Mucosa of stomach (tissue), 1 donor: ENCODE data around the gene PDGFB.

Source experiments
- H3K27me3 ChIP-seq: one replicate; pipeline ENCODE4 v1.7.0; 2013; ENCODE audit warnings: mild to moderate bottlenecking, low read length; ENCODE audit not compliant: control insufficient read depth, insufficient read depth
- H3K36me3 ChIP-seq: one replicate; pipeline ENCODE4 v1.7.0; 2013; ENCODE audit warnings: low read length; ENCODE audit not compliant: control insufficient read depth, insufficient read depth
- H3K4me1 ChIP-seq: one replicate; pipeline ENCODE4 v1.7.0; 2013; ENCODE audit warnings: mild to moderate bottlenecking, low read length; ENCODE audit not compliant: control insufficient read depth, insufficient read depth
- H3K4me3 ChIP-seq: one replicate; pipeline ENCODE4 v1.7.0; 2013; ENCODE audit warnings: low read length
- H3K9ac ChIP-seq: one replicate; pipeline ENCODE4 v1.7.0; 2013; ENCODE audit warnings: mild to moderate bottlenecking, low read length, moderate library complexity
- H3K9me3 ChIP-seq: one replicate; pipeline ENCODE4 v1.7.0; 2013; ENCODE audit warnings: mild to moderate bottlenecking, low read length, moderate library complexity; ENCODE audit not compliant: control insufficient read depth
- donor health status: Pancreatic carcinoma.

The PDGFB gene

GRCh38 chr22:39273950-39274887 lies 29.4 kb upstream of the PDGFB start:
- Histone ChIP-seq H3K9ac (no peak overlapping the region), H3K4me1 (no peaks in the 10 kb centered on the region)

GRCh38 chr22:39270792-39271191 lies 26.0 kb upstream of the PDGFB start:
- Histone ChIP-seq H3K9me3 (no peaks in the 10 kb centered on the region), H3K27me3 (no peaks in the 10 kb centered on the region), H3K4me3 (no peak overlapping the region), H3K9ac (no peak overlapping the region), H3K36me3 (no peaks in the 10 kb centered on the region), H3K4me1 (no peaks in the 10 kb centered on the region)

More at GRCh38 chr22:39273950-39274887, 29.4 kb upstream of the PDGFB start:
- Histone ChIP-seq H3K36me3 (no peaks in the 10 kb centered on the region), H3K4me3 (no peak overlapping the region), H3K9me3 (no peaks in the 10 kb centered on the region), H3K27me3 (no peaks in the 10 kb centered on the region)

DNA sequence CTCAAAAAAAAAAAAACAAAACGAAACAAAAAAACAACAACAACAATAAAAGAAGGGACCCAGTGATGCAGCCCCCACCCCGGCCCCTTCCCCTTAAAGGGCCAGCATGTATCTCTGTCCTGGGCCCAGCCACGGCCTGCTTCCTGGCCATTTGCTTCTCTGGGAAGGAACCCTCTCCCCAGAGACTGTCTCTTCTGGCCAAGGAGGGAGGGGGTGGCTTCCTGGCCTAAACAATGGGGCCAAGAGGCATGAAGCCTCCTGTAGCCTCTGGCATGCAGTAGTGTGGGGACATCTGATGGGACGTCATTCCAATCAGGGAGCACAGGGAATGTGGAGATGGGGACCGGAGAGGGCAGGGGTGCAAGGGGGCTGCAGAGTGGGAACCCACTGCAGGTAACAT lies 25.5 kb upstream of the PDGFB start:
- H3K4me3 ChIP-seq: no peak overlapping the region
- no peaks in the 10 kb centered on the region for H3K27me3 ChIP-seq
- no peak overlapping the region for H3K9ac ChIP-seq
- no peaks in the 10 kb centered on the region for H3K36me3 ChIP-seq
- H3K9me3 ChIP-seq: no peaks in the 10 kb centered on the region
- no peaks in the 10 kb centered on the region for H3K4me1 ChIP-seq

DNA sequence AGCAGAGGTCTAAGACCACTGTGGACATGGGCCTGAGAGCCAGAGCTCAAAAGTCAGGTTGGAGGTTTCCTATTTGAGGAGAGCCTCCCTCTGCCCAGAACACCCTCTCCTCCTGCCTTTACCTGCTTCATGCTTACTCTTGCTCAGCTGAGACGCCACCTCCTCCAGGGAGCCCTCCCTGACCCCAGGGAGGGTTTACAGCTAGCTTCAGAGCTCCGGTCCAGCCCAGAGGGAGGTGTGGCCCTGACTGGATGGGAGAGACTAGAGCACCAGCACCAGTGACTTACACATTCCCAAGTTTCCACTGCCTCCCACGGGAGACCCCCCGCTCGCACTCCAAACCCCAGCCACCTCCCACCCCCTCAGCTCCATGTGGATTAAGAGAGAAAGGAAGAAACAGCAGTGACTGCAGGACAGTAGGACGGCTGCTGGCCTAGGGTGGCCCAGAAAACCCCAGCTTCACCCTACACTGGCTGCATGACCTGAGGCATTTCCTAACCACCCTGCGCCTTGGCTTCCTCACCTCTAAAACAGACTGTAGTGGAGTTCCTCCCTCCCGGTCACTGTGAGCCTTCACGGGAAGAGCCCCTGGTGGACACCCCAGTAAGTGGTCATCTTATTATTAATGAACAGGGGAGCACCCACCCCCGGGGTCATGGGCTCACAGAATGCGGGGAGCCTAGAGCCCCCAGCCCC lies 24.5 kb upstream of the PDGFB start:
- H3K9me3 ChIP-seq: no peaks in the 10 kb centered on the region
- no peaks in the 10 kb centered on the region for H3K36me3 ChIP-seq
- H3K4me3 ChIP-seq: no peak overlapping the region
- H3K27me3 ChIP-seq: no peaks in the 10 kb centered on the region
- no peak overlapping the region for H3K9ac ChIP-seq
- H3K4me1 ChIP-seq: no peaks in the 10 kb centered on the region

GRCh38 chr22:39268645-39269044 lies 23.9 kb upstream of the PDGFB start:
- H3K4me1 ChIP-seq: no peaks in the 10 kb centered on the region
- H3K9ac ChIP-seq: no peak overlapping the region
- H3K9me3 ChIP-seq: no peaks in the 10 kb centered on the region
- no peak overlapping the region for H3K4me3 ChIP-seq
- H3K36me3 ChIP-seq: no peaks in the 10 kb centered on the region
- no peaks in the 10 kb centered on the region for H3K27me3 ChIP-seq

DNA sequence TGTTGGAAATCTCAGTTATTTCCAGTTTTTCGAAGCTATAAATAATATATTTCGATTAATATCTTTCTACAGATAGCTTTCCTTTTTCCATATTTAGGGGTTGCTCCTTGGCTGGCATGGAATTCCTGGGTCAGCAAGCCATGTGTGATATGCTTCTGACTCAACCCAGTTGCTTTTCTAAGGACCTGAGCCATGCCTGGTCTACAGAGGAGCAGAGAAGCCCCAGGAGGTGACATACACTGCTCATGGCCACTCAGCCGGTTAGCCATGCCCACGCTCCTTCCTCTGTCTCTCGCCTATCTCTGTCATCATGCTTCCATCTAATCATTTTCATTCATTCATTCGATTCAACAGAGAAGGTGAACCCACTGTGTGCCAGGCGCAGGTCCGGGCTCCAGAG lies 23.2 kb upstream of the PDGFB start:
- no peaks in the 10 kb centered on the region for H3K9me3 ChIP-seq
- no peak overlapping the region for H3K9ac ChIP-seq
- H3K4me3 ChIP-seq: no peak overlapping the region
- no peaks in the 10 kb centered on the region for H3K27me3 ChIP-seq
- H3K4me1 ChIP-seq: no peaks in the 10 kb centered on the region
- no peaks in the 10 kb centered on the region for H3K36me3 ChIP-seq

DNA sequence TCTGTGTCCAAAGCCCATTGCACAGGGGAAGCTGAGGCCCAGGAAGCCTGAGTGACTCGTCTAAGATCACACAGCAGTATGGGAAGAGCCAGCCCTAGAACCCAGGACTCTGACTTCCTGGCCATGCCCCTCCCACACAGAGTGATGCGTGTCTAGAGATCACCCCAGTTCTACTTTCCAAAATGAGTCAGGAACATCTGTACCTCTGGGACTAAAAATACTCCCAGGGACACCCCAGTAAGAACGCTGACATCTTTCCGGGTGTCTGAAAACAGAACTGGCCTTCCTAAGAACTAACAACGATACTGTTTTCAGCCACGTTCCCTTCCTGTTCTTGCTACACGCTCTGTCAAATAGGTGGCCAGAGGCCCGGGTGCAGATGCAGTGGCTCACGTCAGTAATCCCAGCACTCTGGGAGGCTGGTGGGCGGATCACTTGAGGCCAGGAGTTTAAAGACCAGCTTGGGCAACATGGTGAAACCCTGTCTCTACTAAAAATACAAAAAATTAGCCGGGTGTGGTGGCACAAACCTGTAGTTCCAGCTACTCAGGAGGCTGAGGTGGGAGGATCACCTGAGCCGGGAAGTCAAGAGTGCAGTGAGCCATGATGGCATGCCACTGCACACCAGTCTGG lies 21.7 kb upstream of the PDGFB start:
- Histone ChIP-seq H3K9me3 (peaks cover 4% of the 10 kb centered on the region), H3K4me1 (no peaks in the 10 kb centered on the region), H3K9ac (no peak overlapping the region), H3K4me3 (no peak overlapping the region), H3K27me3 (no peaks in the 10 kb centered on the region), H3K36me3 (no peaks in the 10 kb centered on the region)

- Histone ChIP-seq H3K27me3 (no peaks in the 10 kb centered on the region), H3K9ac (no peak overlapping the region), H3K4me1 (no peaks in the 10 kb centered on the region), H3K36me3 (no peaks in the 10 kb centered on the region), H3K4me3 (no peak overlapping the region), H3K9me3 (peaks cover 8% of the 10 kb centered on the region)
Observed at GRCh38 chr22:39265143-39265886, 20.5 kb upstream of the PDGFB start.

DNA sequence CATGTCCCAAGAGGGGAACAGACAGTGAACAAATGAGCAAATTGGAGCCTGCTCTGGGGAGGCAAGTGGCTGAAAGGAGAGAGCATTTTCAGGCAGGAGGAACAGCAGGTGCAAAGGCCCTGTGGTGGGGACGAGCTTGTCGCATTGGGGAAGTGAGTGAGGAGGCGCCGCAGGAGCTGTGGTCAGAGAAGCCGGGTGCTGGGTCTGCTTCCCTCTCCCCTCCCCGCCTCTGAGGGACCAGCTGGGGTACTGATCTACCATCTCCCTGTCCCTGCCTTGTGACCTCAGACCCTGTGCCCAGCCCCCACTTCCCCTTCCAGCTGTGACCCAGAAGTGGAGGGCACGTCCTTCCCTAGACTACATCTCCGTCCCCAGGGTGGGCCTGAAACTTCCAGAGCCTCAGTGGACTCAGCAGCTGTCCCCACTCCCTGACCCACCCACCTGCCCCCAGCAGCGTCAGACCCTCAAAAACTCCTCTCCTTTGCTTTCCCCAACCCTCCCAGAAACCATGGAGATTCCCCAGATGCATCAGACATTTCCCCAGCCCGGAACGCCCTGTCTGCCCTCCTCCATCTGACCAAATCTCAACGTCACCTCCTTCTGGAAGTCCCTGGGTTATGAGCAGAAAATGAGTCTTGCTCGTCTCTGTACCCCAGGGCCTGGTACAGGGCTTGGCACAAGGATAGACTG lies 19.7 kb upstream of the PDGFB start:
- peaks cover 8% of the 10 kb centered on the region for H3K9me3 ChIP-seq
- no peaks in the 10 kb centered on the region for H3K4me1 ChIP-seq
- no peak overlapping the region for H3K9ac ChIP-seq
- no peak overlapping the region for H3K4me3 ChIP-seq
- H3K27me3 ChIP-seq: no peaks in the 10 kb centered on the region
- H3K36me3 ChIP-seq: no peaks in the 10 kb centered on the region

DNA sequence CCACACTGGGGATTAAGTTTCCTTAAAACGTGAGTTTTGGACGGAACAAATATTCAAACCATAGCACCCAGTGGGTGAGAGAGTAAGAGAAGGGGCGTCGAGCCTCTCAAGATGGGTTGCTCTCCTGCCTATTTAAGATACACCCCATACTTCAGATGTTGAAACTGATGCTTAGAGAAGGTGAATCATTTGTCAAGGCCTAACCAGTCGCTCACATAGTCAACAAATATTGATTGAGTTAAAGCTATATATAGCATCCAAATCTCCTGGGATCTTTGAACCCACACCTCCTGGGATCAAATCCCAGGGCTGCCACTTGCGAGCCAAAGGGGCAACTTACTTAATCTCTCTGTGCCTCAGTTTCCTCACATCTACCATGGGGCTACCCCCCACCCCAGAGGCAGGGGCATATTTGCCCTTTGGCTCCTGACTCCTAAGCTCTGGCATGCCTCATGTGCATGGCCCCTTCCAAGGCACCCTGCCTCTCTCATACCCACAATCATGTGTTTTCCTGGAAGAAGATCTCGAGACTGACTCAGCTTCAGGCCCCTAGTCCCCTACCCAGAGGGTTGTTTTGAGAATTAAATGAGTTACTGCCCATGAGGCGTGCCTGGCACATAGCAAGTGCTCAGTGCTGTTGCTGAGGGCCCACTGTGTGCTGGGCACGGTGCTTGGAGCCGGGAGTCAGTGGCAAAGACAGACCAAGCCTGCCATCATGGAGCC lies 19.0 kb upstream of the PDGFB start:
- peaks cover 8% of the 10 kb centered on the region for H3K9me3 ChIP-seq

GRCh38 chr22:39259666-39260065 lies 14.9 kb upstream of the PDGFB start:
- H3K9me3 ChIP-seq: peaks cover 8% of the 10 kb centered on the region
- H3K9ac ChIP-seq: no peak overlapping the region
- H3K27me3 ChIP-seq: peaks cover 5% of the 10 kb centered on the region
- no peak overlapping the region for H3K4me3 ChIP-seq
- no peaks in the 10 kb centered on the region for H3K36me3 ChIP-seq
- H3K4me1 ChIP-seq: peaks cover 8% of the 10 kb centered on the region

More for the DNA sequence above, 19.0 kb upstream of the PDGFB start:
- Histone ChIP-seq H3K4me3 (no peak overlapping the region), H3K27me3 (no peaks in the 10 kb centered on the region), H3K9ac (no peak overlapping the region), H3K36me3 (no peaks in the 10 kb centered on the region), H3K4me1 (no peaks in the 10 kb centered on the region)
